ENCODE data around the gene RPLP2.
A peak's percentile ranks its signal among the peaks of the same experiment; 100 is the strongest.

RPLP2 gene

GRCh38 chr11:838441-839279 lies 28.9 kb downstream of the RPLP2 start:
- Histone ChIP-seq H3K4me1 (ENCODE audit: control insufficient read depth, insufficient read depth, low read length) (no peaks in the 10 kb centered on the region; the same call in 1 of the 2 replicates), H3K4me3 (ENCODE audit: low read depth, low read length) (no peak overlapping the region), H3K9me3 (ENCODE audit: control insufficient read depth, insufficient read depth, low read depth, low read length) (no peaks in the 10 kb centered on the region), H3K27ac (ENCODE audit: extremely low read depth, low read depth, low read length) (no peak overlapping the region), H3K36me3 (ENCODE audit: control insufficient read depth in 2 of 2, insufficient read depth in 1 of 2, low read length in 2 of 2) (peaks cover 0 to 63% of the 10 kb centered on the region in 2 experiments; a peak in 1 of 3 replicates)
- POLR2A ChIA-PET, result interaction anchor here (0.6 to 15.0 kb wide), 5 partner anchors 7 to 33 kb away, joined by 3 to 202 read pairs (median 5); partner anchors contain the start of genes CD151, CRACR2B, PNPLA2 and RPLP2
- CTCF ChIA-PET, result interaction anchor here (0.7 kb wide), 3 partner anchors 10 to 319 kb away, joined by 3 to 4 read pairs (median 3); no protein-coding TSS in a partner anchor
- no peak for TF ChIP-seq ZNF423 (tag by site-specific recombination; IDR thresholded peaks at IDR 0.05)
- TF ChIP-seq KLF9 (tag by site-specific recombination; IDR thresholded peaks at IDR 0.05; ENCODE audit: low read depth), result peak; percentile 67
- no peak for TF ChIP-seq ZBTB7A (tag by site-specific recombination; IDR thresholded peaks at IDR 0.05; ENCODE audit: low read depth)
- no peak for TF ChIP-seq ZBTB6 (tag by site-specific recombination; IDR thresholded peaks at IDR 0.05)
- TF ChIP-seq ZNF292 (tag by site-specific recombination; IDR thresholded peaks at IDR 0.05; ENCODE audit: borderline replicate concordance, low read depth), result no peak
- no peak for TF ChIP-seq ZNF660 (tag by site-specific recombination; IDR thresholded peaks at IDR 0.05)
- TF ChIP-seq MYNN (tag by site-specific recombination; IDR thresholded peaks at IDR 0.05; ENCODE audit: borderline replicate concordance), result no peak
- peak; percentile 39; the same call in 1 of the 2 replicates for TF ChIP-seq ZSCAN16 (tag by site-specific recombination; IDR thresholded peaks at IDR 0.05)
- TF ChIP-seq SP3 (tag by site-specific recombination; IDR thresholded peaks at IDR 0.05), result peak; percentile 61
- peak; percentile 45 for TF ChIP-seq GLIS2 (tag by site-specific recombination; IDR thresholded peaks at IDR 0.05)
- TF ChIP-seq ZNF626 (tag by site-specific recombination; IDR thresholded peaks at IDR 0.05), result no peak
- TF ChIP-seq ZNF664 (tag by site-specific recombination; IDR thresholded peaks at IDR 0.05), result peak; percentile 49; the same call in 1 of the 2 replicates
- TF ChIP-seq ZNF571 (tag by site-specific recombination; IDR thresholded peaks at IDR 0.05), result no peak
- peak; percentile 91 for TF ChIP-seq KLF10 (tag by site-specific recombination; IDR thresholded peaks at IDR 0.05)
- 0 out of 2 replicates have a peak, but pooled peaks have one; percentile 17 for TF ChIP-seq ZSCAN30 (tag by site-specific recombination; IDR thresholded peaks at IDR 0.05)
- peak; percentile 78 for TF ChIP-seq SCRT1 (tag by site-specific recombination; IDR thresholded peaks at IDR 0.05; ENCODE audit: borderline replicate concordance)
- TF ChIP-seq ZNF580 (tag by site-specific recombination; IDR thresholded peaks at IDR 0.05), result no peak
- no peak for TF ChIP-seq ZNF133 (tag by site-specific recombination; IDR thresholded peaks at IDR 0.05)
- TF ChIP-seq KLF8 (tag by site-specific recombination; IDR thresholded peaks at IDR 0.05), result peak; percentile 30; the same call in 1 of the 2 replicates
- TF ChIP-seq KLF7 (tag by site-specific recombination; IDR thresholded peaks at IDR 0.05; ENCODE audit: borderline replicate concordance), result peak; percentile 76; the same call in 1 of the 2 replicates
- no peak for TF ChIP-seq TSHZ1 (tag by site-specific recombination; IDR thresholded peaks at IDR 0.05; ENCODE audit: borderline replicate concordance)
- TF ChIP-seq ZBTB10 (tag by site-specific recombination; IDR thresholded peaks at IDR 0.05), result no peak
- peak; percentile 78 for TF ChIP-seq KLF1 (tag by site-specific recombination; IDR thresholded peaks at IDR 0.05)
- no peak for TF ChIP-seq ZNF2 (tag by site-specific recombination; IDR thresholded peaks at IDR 0.05)
- TF ChIP-seq CTCF (tag by site-specific recombination; IDR thresholded peaks at IDR 0.05), result peak; percentile 65
- peak; percentile 30; the same call in 1 of the 2 replicates for TF ChIP-seq ZIC2 (tag by site-specific recombination; IDR thresholded peaks at IDR 0.05)
- no peak for TF ChIP-seq ZNF366 (tag by site-specific recombination; conservative IDR thresholded peaks at IDR 0.05)
- TF ChIP-seq SCRT2 (tag by site-specific recombination; IDR thresholded peaks at IDR 0.05), result peak; percentile 92

All from HEK293 (cell line).